ENCODE measurements around the gene FOLR3. TPM values are rescaled to one million over a fixed set of nuclear protein-coding genes. Genes with fewer than 3 reads are reported as not detected.
A peak's percentile ranks its signal among the peaks of the same experiment; 100 is the strongest.

The FOLR3 gene
- total and polyA plus RNA-seq, 9 of the 15 experiments (the other 6 are each of a cell fraction or from before 2014, with no cell fraction given), result not detected

DNA sequence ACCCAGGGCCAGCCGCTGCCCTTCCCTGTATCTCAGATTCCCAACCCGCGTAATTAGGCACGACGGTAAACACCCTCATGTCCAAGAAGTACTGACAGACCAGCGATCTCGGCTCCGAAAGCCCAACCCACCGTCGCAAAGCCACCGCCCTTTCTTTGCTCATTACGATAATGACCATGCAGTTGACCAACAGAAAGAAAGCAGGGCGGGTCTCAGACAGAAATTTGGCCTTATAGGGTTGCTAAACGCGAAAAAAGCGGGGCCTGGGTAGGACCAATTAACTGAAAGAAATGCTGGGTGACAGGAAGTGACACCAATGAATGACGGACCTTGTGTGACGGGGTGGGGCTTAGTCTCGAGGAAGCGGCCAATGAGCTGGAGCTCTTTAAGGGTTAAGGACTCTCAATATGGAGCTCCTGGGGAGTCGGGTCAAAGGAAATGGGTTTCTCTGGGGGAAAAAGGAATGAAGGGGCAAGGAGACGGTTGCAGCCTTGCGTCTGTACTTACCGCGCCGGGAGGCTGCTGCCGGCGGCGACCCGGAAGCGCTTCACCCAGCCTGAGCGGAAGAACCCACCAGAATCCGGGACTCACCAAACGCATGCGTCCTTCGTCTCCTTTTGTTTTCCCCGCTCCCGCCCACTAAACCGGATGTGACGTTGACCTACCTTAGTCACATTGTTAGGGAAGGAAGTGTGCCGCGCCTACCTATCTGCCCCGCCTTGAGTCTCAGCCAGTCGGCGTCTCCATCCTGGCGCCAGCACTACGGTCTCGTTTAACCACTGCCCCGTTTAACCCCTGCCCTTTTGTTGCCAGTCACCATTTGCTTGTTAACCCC lies 23.2 kb upstream of the FOLR3 start, which contains the start of gene ANAPC15 (continued):
- TF ChIP-seq ZZZ3 (IDR thresholded peaks at IDR 0.05), result no peak
- no peak for TF ChIP-seq XRCC3 (IDR thresholded peaks at IDR 0.05)
- TF ChIP-seq, protein P1, sequence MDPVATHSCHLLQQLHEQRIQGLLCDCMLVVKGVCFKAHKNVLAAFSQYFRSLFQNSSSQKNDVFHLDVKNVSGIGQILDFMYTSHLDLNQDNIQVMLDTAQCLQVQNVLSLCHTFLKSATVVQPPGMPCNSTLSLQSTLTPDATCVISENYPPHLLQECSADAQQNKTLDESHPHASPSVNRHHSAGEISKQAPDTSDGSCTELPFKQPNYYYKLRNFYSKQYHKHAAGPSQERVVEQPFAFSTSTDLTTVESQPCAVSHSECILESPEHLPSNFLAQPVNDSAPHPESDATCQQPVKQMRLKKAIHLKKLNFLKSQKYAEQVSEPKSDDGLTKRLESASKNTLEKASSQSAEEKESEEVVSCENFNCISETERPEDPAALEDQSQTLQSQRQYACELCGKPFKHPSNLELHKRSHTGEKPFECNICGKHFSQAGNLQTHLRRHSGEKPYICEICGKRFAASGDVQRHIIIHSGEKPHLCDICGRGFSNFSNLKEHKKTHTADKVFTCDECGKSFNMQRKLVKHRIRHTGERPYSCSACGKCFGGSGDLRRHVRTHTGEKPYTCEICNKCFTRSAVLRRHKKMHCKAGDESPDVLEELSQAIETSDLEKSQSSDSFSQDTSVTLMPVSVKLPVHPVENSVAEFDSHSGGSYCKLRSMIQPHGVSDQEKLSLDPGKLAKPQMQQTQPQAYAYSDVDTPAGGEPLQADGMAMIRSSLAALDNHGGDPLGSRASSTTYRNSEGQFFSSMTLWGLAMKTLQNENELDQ (CRISPR knock-in tag; IDR thresholded peaks at IDR 0.05; ENCODE audit: borderline replicate concordance), result no peak
- TF ChIP-seq, protein P2, sequence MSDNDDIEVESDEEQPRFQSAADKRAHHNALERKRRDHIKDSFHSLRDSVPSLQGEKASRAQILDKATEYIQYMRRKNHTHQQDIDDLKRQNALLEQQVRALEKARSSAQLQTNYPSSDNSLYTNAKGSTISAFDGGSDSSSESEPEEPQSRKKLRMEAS (CRISPR knock-in tag; IDR thresholded peaks at IDR 0.05), result peak; percentile 75
- TF ChIP-seq, protein P3, sequence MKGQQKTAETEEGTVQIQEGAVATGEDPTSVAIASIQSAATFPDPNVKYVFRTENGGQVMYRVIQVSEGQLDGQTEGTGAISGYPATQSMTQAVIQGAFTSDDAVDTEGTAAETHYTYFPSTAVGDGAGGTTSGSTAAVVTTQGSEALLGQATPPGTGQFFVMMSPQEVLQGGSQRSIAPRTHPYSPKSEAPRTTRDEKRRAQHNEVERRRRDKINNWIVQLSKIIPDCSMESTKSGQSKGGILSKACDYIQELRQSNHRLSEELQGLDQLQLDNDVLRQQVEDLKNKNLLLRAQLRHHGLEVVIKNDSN (CRISPR knock-in tag; IDR thresholded peaks at IDR 0.05), result peak; percentile 47
- no peak for TF ChIP-seq MTF1 (CRISPR knock-in tag; IDR thresholded peaks at IDR 0.05; ENCODE audit: borderline replicate concordance)
- TF ChIP-seq GTF2A2 (tag; IDR thresholded peaks at IDR 0.05), result no peak
- TF ChIP-seq, protein P4, sequence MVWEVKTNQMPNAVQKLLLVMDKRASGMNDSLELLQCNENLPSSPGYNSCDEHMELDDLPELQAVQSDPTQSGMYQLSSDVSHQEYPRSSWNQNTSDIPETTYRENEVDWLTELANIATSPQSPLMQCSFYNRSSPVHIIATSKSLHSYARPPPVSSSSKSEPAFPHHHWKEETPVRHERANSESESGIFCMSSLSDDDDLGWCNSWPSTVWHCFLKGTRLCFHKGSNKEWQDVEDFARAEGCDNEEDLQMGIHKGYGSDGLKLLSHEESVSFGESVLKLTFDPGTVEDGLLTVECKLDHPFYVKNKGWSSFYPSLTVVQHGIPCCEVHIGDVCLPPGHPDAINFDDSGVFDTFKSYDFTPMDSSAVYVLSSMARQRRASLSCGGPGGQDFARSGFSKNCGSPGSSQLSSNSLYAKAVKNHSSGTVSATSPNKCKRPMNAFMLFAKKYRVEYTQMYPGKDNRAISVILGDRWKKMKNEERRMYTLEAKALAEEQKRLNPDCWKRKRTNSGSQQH (CRISPR knock-in tag; IDR thresholded peaks at IDR 0.05), result 0 out of 2 replicates have a peak, but pooled peaks have one; percentile 60
- TF ChIP-seq BHLHE40 (IDR thresholded peaks at IDR 0.05; ENCODE audit: low read length), result peak; percentile 81
- TF ChIP-seq ATF1 (CRISPR knock-in tag; IDR thresholded peaks at IDR 0.05), result no peak
- TF ChIP-seq ATF1 (tag; IDR thresholded peaks at IDR 0.05), result peak; percentile 94
- no peak for TF ChIP-seq SRSF9 (IDR thresholded peaks at IDR 0.05; ENCODE audit: borderline replicate concordance, low read depth, low read length)
- TF ChIP-seq CBFA2T2 (conservative IDR thresholded peaks at IDR 0.05), result no peak
- peak; percentile 78 for TF ChIP-seq RBBP5 (IDR thresholded peaks at IDR 0.05; ENCODE audit: borderline replicate concordance, insufficient read depth, low read length, poor library complexity, severe bottlenecking)
- TF ChIP-seq, protein P5, sequence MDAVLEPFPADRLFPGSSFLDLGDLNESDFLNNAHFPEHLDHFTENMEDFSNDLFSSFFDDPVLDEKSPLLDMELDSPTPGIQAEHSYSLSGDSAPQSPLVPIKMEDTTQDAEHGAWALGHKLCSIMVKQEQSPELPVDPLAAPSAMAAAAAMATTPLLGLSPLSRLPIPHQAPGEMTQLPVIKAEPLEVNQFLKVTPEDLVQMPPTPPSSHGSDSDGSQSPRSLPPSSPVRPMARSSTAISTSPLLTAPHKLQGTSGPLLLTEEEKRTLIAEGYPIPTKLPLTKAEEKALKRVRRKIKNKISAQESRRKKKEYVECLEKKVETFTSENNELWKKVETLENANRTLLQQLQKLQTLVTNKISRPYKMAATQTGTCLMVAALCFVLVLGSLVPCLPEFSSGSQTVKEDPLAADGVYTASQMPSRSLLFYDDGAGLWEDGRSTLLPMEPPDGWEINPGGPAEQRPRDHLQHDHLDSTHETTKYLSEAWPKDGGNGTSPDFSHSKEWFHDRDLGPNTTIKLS (IDR thresholded peaks at IDR 0.05; ENCODE audit: borderline replicate concordance, low read depth), result peak; percentile 74; the same call in 1 of the 2 replicates
- no peak for TF ChIP-seq RBM17 (IDR thresholded peaks at IDR 0.05; ENCODE audit: borderline replicate concordance, low read depth, low read length)
- TF ChIP-seq, protein P6, sequence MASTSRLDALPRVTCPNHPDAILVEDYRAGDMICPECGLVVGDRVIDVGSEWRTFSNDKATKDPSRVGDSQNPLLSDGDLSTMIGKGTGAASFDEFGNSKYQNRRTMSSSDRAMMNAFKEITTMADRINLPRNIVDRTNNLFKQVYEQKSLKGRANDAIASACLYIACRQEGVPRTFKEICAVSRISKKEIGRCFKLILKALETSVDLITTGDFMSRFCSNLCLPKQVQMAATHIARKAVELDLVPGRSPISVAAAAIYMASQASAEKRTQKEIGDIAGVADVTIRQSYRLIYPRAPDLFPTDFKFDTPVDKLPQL (IDR thresholded peaks at IDR 0.05; ENCODE audit: extremely low read depth, insufficient read length), result no peak
